T-helper 2 cell (primary cell): ENCODE data around the gene TXN.
"Not testable (repeated sequence)": the region's sequence is repeated elsewhere in the genome, so short reads cannot be mapped to it uniquely, and the experiment has no call there.

Source experiments
- DNase-seq, 5 experiments: peaks; one replicate each; pipeline versions ENCODE4 v3.0.0 to v3.0.0-alpha.2; 2012 to 2022

Gene TXN

GRCh38 chr9:110257097-110257841 is 962 bp upstream of the TXN start:
- no peak for DNase-seq

DNA sequence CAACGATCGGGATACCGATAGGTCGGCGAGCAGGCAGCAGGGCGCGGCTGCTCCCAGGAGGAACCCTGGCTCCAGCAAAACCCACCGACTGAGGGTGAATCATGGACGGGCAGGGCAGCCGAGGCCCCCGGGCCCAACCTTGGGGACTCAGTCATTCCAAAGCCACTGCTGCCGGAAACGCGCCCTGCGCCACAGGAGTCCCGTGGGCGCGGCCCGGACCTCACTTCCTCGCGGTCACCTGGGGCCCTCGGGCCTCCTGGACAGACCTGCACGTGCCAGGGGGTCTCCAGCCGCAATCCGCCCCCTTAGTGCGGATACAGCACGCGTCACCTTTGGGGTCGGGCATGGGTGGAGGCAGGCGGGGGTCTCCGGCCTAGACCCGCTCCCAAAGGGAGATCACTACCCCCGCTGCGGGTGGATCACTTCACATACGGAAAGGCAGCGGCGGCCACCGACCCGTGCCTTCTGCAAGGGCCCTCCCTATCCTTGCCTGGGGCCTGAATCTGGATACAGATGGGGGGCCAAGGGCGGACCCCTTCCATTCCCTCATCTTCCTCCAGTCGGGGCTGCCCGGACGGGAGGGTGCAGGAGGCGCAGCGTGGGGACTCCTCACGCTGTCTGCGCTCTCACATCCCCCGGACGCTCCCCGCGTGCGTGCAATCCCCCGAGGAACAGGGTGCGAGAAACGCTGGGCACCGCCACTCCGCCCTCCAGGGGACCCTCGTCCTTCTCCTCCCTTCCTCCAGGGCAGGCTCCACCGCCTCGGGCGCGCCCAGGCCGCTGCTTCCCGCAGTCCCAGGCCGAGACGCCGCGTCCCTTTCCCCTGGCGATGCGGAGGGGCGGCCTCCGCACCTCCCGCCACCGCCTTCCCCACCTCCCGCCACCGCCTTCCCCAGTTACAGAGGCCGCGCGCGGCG is 586 bp downstream of the TXN start:
- peak in 4 of 5 experiments; percentile 12 to 65 (median 26) for DNase-seq

- DNase-seq = peak in 2 of 5 experiments; percentile 11 to 36
Measured at GRCh38 chr9:110255034-110255462, 1.3 kb downstream of the TXN start.

DNA sequence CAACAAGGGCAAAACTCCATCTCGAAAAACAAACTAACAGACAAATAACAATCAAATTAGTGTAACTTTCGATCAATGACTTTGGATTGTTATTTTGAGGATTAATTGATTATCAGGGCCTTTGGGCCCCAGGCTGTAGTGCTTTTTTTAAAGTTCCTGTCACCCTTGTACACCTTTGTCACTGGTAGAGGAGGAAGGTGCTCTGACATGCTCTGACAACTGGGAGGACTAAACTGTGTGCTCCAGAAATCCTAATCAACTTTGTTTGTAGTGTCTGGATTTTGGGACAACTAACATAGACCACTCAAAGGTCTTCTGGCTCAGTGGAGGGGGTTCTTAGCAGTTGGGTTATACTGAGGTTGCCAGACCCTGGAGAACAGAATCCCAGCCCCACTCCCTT is 1.8 kb downstream of the TXN start:
- DNase-seq = no peak

GRCh38 chr9:110252509-110253139 is 3.7 kb downstream of the TXN start:
- DNase-seq = peak in 1 of 5 experiments; percentile 41

DNA sequence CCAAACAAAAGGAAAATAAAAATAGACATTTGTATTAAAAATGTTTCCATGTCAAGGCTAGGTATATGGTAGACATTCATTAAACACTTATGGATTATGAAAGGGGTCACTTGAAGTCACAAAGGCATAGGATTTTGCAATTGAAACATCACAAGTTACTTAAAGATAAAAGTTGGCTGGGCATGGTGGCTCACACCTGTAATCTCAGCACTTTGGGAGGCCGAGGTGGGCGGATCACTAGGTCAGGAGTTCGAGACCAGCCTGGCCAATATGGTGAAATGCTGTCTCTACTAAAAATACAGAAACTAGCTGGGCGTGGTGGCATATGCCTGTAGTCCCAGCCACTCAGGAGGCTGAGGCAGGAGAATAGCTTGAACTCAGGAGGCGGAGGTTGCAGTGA is 4.5 kb downstream of the TXN start:
- DNase-seq = not testable (repeated sequence)

DNA sequence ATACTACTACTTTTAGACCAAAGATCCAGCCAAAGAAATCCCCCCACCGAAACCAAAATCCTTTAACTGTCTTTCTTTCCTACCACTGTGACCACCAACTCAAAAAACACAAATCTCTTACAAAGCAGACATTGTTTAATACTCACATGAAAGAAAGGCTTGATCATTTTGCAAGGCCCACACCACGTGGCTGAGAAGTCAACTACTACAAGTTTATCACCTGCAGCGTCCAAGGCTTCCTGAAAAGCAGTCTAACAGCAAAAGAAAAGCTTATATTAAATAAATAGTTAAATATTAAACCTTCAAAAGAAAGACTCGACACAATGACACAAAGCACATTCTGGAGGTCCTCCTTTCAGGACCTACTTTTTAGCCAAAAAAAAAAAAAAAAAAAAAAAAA is 5.1 kb downstream of the TXN start:
- DNase-seq = no peak

GRCh38 chr9:110249603-110250002 is 6.7 kb downstream of the TXN start:
- DNase-seq = no peak

DNA sequence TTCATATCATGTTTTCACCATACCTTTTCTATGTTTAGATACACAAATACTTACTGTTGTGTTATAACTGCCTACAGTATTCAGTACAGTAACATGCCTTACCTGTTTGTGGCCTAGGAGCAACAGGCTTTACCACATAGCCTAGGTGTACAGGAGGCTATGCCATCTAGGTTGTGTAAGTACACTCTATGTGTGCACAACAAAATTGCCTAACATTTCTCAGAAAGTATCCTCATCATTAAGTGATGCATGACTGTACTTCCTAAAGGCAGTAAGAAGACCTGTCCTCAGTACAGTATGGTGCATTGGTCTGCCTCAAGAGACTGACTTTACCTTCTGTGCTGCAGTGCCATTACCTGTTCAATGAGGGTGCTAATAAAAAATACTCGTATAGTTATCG is 7.9 kb downstream of the TXN start:
- no peak for DNase-seq

- DNase-seq = no peak
Measured at GRCh38 chr9:110246214-110246613, 10.1 kb downstream of the TXN start.

- DNase-seq = no peak
Measured at GRCh38 chr9:110244616-110245015, 11.7 kb downstream of the TXN start.

DNA sequence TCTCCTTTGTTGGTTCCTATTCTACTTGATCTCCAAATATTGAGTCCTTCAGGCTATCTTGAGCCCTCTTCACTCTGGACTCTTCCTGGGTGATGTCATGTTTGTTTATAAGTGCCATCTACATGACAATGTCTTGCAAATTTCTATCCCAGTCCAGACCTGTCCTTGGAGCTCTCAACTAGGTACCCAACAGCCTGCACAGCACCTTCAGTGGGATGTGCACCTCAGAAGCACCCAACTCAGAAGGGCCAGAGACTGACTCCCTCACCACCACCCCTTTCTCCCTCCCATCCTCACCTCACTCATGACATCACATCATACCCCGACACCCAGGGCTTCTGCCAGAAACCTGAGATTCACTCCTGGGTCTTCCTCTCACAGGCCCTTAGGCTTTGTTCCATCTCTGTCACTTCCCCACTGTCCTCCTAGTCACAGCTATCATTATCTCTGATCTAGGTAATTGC is 14.4 kb downstream of the TXN start:
- DNase-seq = no peak

DNA sequence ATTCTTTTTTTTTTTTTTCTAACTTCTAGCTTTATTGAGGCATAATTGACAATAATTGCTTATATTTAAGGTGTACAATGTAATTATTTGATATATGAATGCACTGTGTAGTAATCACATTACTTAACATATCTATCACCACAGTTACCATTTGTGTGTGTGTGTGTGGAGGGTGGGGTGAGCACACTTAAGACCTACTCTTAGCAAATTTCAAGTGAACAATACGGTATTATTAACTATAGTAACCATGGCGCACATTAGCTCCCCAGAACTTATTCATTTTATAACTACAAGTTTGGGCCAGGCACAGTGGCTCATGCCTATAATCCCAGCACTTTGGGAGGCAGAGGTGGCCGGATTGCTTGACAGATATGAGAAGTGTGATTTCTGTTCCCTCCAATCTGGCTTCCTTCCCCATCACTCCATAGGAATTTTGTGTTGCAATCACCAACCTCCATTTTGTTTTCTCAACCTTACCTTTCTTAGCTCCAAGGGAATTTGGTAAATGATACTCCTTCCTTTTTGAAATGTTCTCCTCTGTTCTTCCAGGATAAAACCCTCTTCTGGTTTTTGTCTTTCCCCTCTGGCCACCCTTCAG is 14.9 kb downstream of the TXN start:
- no peak for DNase-seq

GRCh38 chr9:110240198-110240597 is 16.1 kb downstream of the TXN start:
- DNase-seq = no peak

GRCh38 chr9:110228321-110228720 is 28.0 kb downstream of the TXN start:
- DNase-seq = no peak

DNA sequence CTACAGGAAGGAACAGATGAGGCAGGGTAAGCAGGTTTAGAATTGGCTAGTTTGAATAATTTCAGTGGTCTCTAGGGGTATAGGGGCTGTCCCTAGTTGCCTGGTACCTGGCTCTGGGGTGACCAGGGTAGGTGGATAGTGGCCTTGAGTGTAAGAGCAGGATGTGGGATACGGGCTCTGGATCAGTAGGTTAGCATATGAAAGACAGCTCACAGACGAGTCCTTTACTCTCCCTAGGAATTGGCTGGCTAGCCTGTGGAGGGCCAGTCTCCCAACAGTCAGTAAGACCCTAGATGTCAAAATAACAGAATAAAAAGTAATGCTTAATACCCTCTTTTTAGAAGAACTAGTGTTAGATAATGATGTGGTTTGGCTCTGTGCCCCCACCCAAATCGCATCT is 31.7 kb downstream of the TXN start:
- no peak for DNase-seq

- no peak for DNase-seq
Measured at GRCh38 chr9:110220809-110221208, 35.5 kb downstream of the TXN start.

DNA sequence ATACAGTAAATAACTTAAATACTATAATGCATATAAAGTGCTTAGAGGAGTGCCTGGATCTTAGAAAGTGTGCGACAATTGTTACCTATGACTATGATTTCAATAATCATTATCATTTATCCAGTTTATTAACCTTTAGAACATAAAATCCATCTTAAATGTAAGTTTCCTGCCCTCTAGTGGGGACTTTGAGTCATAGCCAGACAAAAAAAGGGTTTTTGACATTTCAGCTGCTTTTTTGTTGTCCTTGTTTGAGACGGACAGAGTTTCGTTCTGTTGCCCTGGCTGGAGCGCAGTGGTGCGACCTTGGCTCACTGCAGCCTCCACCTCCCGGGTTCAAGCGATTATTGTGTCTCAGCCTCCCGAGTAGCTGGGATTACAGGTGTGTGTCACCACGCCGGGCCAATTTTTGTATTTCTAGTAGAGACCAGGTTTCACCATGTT is 38.6 kb downstream of the TXN start:
- peak in 1 of 5 experiments; percentile 46 for DNase-seq

GRCh38 chr9:110214586-110215355 is 41.5 kb downstream of the TXN start:
- DNase-seq = no peak

GRCh38 chr9:110214090-110214489 is 42.2 kb downstream of the TXN start:
- no peak for DNase-seq

DNA sequence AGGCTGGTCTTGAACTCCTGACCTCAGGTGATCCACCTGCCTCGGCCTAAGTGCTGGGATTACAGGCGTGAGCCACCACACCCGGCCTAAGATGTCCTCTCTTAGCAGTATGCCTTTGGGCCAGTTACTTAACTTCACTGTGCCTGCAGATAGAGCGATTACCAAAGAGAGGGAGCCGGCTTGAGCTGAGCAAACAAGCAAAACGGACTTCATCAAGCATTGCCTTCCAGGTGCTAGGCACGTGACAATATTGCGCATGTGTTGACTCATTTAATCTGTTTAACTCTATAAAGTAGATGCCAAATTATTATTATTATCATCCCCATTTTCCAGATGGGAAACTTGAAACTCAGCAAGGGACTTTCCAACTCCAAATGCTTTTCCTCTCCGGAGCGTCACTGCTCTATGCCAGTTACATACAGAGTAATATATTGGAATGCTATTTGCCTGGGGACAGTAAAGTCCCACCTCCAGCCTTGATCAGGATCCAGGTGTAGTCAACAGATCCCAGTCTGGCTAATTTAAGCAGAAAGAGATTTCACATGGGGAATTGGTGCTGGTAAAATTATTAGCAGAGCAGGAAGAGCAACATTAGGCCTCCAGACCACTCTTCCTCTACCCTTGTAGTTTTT is 42.8 kb downstream of the TXN start:
- DNase-seq = no peak
